Breast epithelium (tissue), 3 donors: ENCODE measurements around the gene PPP3R2.

Source experiments
- CTCF ChIP-seq, 3 donors: fragments of 450-650 bp; IDR thresholded peaks; one replicate each; pipeline ENCODE4 v1.5.1; 2016 to 2017; ENCODE audit warnings: antibody characterized with exemption in 3 of 3, mild to moderate bottlenecking in 3 of 3, moderate library complexity in 3 of 3
- POLR2A ChIP-seq: fragments of 450-650 bp; IDR thresholded peaks from one replicate; pipeline ENCODE4 v1.6.1; 2016; ENCODE audit warnings: antibody characterized with exemption, mild to moderate bottlenecking, moderate library complexity

GRCh38 chr9:101636247-101636646 is 41.5 kb upstream of the PPP3R2 start:
- TF ChIP-seq CTCF (IDR thresholded peaks at IDR 0.05) (no peak), POLR2A (no peak)
